Colonic mucosa (tissue), 4 donors: Measurements from ENCODE around the gene ARHGAP8. TPM values are rescaled to one million over a fixed set of nuclear protein-coding genes. Genes with fewer than 3 reads are reported as not detected.
A peak's percentile ranks its signal among the peaks of the same experiment; 100 is the strongest.
"Not testable (repeated sequence)": the region's sequence is repeated elsewhere in the genome, so short reads cannot be mapped to it uniquely, and the experiment has no call there.

Experiments used
- DNase-seq: peaks from one replicate; pipeline ENCODE4 v3.0.0-alpha.2; 2020
- H3K27ac ChIP-seq: fragments of 200-600 bp; one replicate; pipeline ENCODE4 v1.8.0; 2021
- H3K27me3 ChIP-seq: fragments of 200-600 bp; one replicate; pipeline ENCODE4 v1.8.0; 2021
- H3K36me3 ChIP-seq: fragments of 200-600 bp; one replicate; pipeline ENCODE4 v1.8.0; 2021
- H3K4me1 ChIP-seq: fragments of 200-600 bp; one replicate; pipeline ENCODE4 v1.8.0; 2021; ENCODE audit warnings: mild to moderate bottlenecking
- H3K4me3 ChIP-seq: fragments of 200-600 bp; one replicate; pipeline ENCODE4 v1.8.0; 2021
- H3K9ac ChIP-seq, 2 donors: one replicate each; pipeline ENCODE4 v1.7.0; 2013; ENCODE audit warnings: control low read depth in 2 of 2, low read depth in 2 of 2, low read length in 2 of 2
- H3K9me3 ChIP-seq: fragments of 200-600 bp; one replicate; pipeline ENCODE4 v1.8.0; 2021
- CTCF ChIP-seq: fragments of 200-600 bp; IDR thresholded peaks from one replicate; pipeline ENCODE4 v1.8.0; 2022; ENCODE audit warnings: antibody characterized with exemption, mild to moderate bottlenecking
- intact Hi-C: fragments of 100-400 bp; cut with DNase I; formaldehyde crosslinking; loops from one replicate; pipeline ENCODE4 v1.14.1; 2022
- total RNA-seq, 2 donors: library from RNA; stranded (reverse); fragmentation: NEBNext Ultra II Directional in 1 of 2; extraction: Animal tissue kit (Norgen Biotek cat#: 25700) in 1 of 2; gene quantifications; one replicate each; pipeline ENCODE4 v1.2.1, GENCODE V29; 2021
- donor health status: healthy.
- donor health status: DM: no; HTN: no; CAD: no.
- donor health status: DM: no; HTN: no; CAD: no.

ARHGAP8 gene
- total RNA-seq, 2 donors from 2014 or later: 38.4 to 69.9 TPM

GRCh38 chr22:44743247-44743646, 9.1 kb upstream of the ARHGAP8 start:
- no peak for TF ChIP-seq CTCF
- no peaks in the 10 kb centered on the region for H3K27me3 ChIP-seq
- peak overlapping the region in 1 of 2 donors; percentile 15 for H3K9ac ChIP-seq
- no peak overlapping the region for H3K4me3 ChIP-seq
- no peaks in the 10 kb centered on the region for H3K36me3 ChIP-seq
- no peak overlapping the region for H3K27ac ChIP-seq
- intact Hi-C loops: no loop called here
- no peaks in the 10 kb centered on the region for H3K9me3 ChIP-seq
- DNase-seq: peak; percentile 31
- no peaks in the 10 kb centered on the region for H3K4me1 ChIP-seq

- Histone ChIP-seq H3K4me1 (no peaks in the 10 kb centered on the region), H3K4me3 (no peak overlapping the region), H3K27ac (no peak overlapping the region), H3K36me3 (no peaks in the 10 kb centered on the region), H3K9ac (peak overlapping the region in 1 of 2 donors; percentile 15), H3K9me3 (no peaks in the 10 kb centered on the region), H3K27me3 (no peaks in the 10 kb centered on the region)
- intact Hi-C loops: no loop called here
- DNase-seq: no peak
- TF ChIP-seq CTCF: no peak
These were observed 8.6 kb upstream of the ARHGAP8 start for GRCh38 chr22:44743804-44744211.

GRCh38 chr22:44745853-44746789, 6.3 kb upstream of the ARHGAP8 start:
- H3K4me1 ChIP-seq: no peaks in the 10 kb centered on the region
- no peak overlapping the region for H3K4me3 ChIP-seq
- H3K27me3 ChIP-seq: no peaks in the 10 kb centered on the region
- peak overlapping the region in 1 of 2 donors; percentile 70 for H3K9ac ChIP-seq
- H3K9me3 ChIP-seq: no peaks in the 10 kb centered on the region
- no peak for DNase-seq
- intact Hi-C loops: no loop called here
- H3K36me3 ChIP-seq: no peaks in the 10 kb centered on the region
- peak overlapping the region; percentile 82 for H3K27ac ChIP-seq
- TF ChIP-seq CTCF: no peak

GRCh38 chr22:44747784-44748127, 4.6 kb upstream of the ARHGAP8 start:
- peak overlapping the region; percentile 82 for H3K27ac ChIP-seq
- H3K4me3 ChIP-seq, H3K36me3 ChIP-seq, H3K9me3 ChIP-seq, H3K4me1 ChIP-seq, intact Hi-C loops, DNase-seq, H3K27me3 ChIP-seq, H3K9ac ChIP-seq: not testable (repeated sequence)

GRCh38 chr22:44748524-44748923, 3.9 kb upstream of the ARHGAP8 start:
- Histone ChIP-seq H3K4me3 (no peak overlapping the region), H3K27ac (no peak overlapping the region), H3K36me3 (no peaks in the 10 kb centered on the region), H3K27me3 (no peaks in the 10 kb centered on the region), H3K9ac (peak overlapping the region in 1 of 2 donors; percentile 19), H3K4me1 (peaks cover 2% of the 10 kb centered on the region), H3K9me3 (no peaks in the 10 kb centered on the region)
- TF ChIP-seq CTCF: no peak
- no peak for DNase-seq
- intact Hi-C loops: no loop called here

GRCh38 chr22:44750481-44750880, 1.9 kb upstream of the ARHGAP8 start:
- H3K27me3 ChIP-seq: no peaks in the 10 kb centered on the region
- H3K9me3 ChIP-seq: no peaks in the 10 kb centered on the region
- no peak for TF ChIP-seq CTCF
- no peak overlapping the region for H3K27ac ChIP-seq
- no peak overlapping the region for H3K4me3 ChIP-seq
- DNase-seq: no peak
- intact Hi-C loops: no loop called here
- no peaks in the 10 kb centered on the region for H3K36me3 ChIP-seq
- no peak overlapping the region for H3K9ac ChIP-seq
- peaks cover 4% of the 10 kb centered on the region for H3K4me1 ChIP-seq
